GM18507 (cell line): ENCODE data around the gene CDKAL1.
A peak's percentile ranks its signal among the peaks of the same experiment; 100 is the strongest.
"Not testable (repeated sequence)": the region's sequence is repeated elsewhere in the genome, so short reads cannot be mapped to it uniquely, and the experiment has no call there.

ENCODE experiments used
- DNase-seq: peaks from one replicate; pipeline ENCODE4 v3.0.0; 2011; ENCODE audit warnings: low read depth; ENCODE audit not compliant: insufficient read length; ENCODE audit errors: extremely low spot score
- FAIRE-seq: peaks from 2 replicates; lab custom pipeline; 2011; peaks lifted over from hg19 to GRCh38; lab: Jason Lieb, UNC

Gene CDKAL1

GRCh38 chr6:20630136-20630535 lies 95.9 kb downstream of the CDKAL1 start:
- FAIRE-seq, result no peak
- DNase-seq, result no peak

DNA sequence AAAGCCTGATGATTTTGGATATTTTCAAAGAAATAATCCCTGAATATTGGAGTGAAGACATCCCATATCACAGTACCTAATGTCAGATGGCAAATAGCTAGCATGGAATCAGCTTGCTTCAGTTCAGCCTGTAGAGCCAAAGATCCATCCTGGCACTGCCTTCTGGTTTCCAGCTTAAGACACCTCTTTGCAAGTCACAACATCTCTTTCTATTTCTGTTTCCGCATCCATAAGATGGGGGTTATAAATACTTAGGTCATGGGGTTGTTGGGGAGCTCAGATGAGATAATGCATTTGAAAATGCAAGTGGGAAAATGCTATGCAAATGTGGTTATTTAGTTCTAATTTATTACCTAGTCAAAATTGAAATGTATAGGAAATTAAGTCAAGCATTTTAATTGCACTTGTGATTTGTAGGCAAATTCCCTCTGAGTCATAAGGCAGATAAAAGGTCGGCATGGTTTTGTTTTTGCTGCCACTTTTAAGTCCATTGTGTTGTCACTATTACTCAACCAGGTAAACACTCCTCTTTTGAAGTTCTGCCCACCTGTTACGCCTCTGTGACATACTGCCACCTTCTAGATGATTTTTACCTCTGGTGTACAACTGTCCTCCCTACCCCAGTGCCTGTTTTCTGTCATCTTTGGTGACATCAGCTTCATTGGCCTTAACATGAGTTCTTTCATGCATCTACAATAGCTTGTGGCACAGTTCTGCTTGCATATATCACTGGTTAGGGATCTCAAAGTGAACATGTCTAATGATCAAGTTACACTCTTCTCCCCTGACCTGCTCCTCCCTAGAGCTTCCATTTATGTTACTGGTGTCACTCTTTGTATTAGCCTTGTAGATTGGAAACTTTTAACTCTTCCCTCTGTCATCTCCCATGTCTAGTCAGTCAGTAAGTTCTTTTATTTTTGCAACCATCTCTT lies 96.6 kb downstream of the CDKAL1 start:
- no peak for DNase-seq
- peak; percentile 42 for FAIRE-seq

- no peak for FAIRE-seq
- DNase-seq, result no peak
These were observed 97.3 kb downstream of the CDKAL1 start for GRCh38 chr6:20631549-20631924.

- FAIRE-seq, result no peak
- DNase-seq, result no peak
These were observed 98.4 kb downstream of the CDKAL1 start for GRCh38 chr6:20632696-20633095.

- no peak for FAIRE-seq
These were observed 99.5 kb downstream of the CDKAL1 start for GRCh38 chr6:20633566-20634340.

GRCh38 chr6:20639161-20639560 lies 104.9 kb downstream of the CDKAL1 start:
- DNase-seq (no peak), FAIRE-seq (no peak)

More at GRCh38 chr6:20633566-20634340, 99.5 kb downstream of the CDKAL1 start:
- no peak for DNase-seq

DNA sequence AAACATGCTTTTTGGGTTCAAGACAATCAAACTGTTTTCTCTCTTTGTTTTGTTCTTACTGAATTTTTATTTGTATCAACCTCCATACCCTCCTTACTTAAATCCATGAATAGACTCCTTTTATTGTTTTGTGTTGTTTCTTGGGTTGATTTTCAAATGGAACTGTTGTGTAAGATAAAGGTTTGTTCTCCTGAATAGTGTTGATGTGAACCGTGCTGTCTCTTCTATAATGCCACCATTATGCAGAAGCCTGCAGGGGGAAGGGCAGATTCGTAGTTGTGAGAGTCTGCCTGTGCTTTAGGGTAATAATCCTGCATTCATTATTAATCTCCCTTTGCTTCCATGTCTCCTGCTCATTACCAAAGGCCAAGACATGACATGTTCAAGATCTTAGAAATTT lies 105.9 kb downstream of the CDKAL1 start:
- DNase-seq (no peak), FAIRE-seq (no peak)

- DNase-seq (no peak), FAIRE-seq (no peak)
These were observed 108.2 kb downstream of the CDKAL1 start for GRCh38 chr6:20642441-20642840.

GRCh38 chr6:20644667-20645370 lies 110.6 kb downstream of the CDKAL1 start:
- FAIRE-seq (no peak), DNase-seq (no peak)

- FAIRE-seq, DNase-seq: not testable (repeated sequence)
These were observed 111.3 kb downstream of the CDKAL1 start for GRCh38 chr6:20645572-20645971.

DNA sequence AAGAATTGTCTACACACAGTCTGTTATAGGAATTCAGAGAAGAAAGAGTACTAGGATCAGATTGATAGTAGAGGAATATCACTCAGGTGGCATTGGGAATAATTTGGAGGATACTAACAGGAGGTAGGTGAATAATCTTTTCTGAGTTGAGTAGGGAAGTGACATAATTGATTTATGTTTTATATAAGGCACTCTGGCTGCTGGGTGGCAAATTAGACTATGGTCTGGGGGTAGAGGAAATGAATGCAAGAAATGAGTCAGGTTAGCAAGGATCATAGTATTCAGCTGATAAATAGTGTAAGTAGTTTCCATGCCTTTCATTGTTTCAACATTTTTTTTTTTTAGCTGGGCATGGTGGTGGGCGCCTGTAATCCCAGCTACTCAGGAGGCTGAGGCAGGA lies 113.3 kb downstream of the CDKAL1 start:
- no peak for DNase-seq
- no peak for FAIRE-seq

DNA sequence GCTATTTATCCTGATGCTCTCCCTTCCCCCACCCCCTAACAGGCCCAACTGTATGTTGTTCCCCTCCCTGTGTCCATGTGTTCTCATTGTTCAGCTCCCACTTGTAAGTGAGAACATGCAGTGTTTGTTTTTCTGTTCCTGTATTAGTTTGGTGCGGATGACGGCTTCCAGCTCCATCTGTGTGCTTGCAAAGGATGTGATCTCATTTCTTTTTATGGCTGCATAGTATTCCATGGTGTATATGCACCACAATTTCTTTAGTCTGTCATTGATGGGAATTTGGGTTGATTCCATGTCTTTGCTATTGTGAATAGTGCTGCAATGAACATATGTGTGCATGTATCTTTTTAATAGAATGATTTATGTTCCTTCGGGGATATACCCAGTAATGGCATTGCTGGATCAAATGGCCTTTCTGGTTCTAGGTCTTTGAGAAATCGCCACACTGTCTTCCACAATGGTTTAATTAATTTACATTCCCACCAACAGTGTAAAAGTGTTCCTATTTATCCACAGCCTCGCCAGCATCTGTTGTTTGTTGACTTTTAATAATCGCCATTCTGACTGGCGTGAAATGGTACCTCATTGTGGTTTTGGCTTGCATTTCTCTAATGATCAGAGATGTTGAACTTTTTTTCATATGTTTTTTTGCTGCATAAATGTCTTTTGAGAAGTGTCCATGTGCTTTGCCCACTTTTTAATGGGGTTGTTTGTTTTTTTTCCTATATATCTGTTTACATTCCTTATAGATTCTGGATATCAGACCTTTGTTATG lies 115.6 kb downstream of the CDKAL1 start:
- FAIRE-seq, result peak; percentile 47
- not testable (repeated sequence) for DNase-seq

DNA sequence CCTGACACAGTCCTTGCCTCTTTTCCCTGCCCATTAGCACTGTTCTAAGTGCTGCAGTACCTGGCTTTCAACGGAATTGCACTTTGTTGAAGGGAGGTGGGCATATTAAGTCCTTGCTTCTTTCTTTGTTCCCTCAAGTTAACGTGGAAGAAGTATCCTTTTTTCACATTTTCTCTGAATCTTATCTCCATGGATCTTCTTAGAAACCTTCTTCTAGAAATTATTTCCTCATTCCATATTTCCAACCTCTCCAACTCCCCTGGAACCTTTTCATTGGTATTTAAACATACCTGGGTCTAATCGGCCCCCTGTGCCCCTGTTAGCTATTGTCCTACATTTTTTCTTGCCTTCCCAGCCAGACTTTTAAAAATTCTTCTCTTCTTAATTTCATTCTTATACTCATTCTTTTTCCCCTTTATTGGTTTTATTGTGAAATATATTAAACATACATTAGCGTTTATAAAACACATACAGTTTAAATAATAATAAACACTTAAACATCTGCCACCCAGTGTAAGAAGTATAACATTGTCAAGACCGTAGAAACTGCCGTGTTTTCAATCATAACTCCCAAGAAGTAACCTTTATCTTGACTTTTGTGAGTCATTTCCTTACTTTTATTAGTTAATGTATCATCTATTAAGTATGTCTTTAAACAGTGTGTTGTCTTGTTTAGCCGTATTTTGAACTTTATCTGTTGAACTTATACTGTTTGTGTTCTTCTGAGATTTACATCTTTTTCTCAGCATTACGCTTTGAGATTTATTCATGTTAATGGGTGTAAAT lies 118.2 kb downstream of the CDKAL1 start:
- DNase-seq, result no peak
- no peak for FAIRE-seq

GRCh38 chr6:20653085-20653479 lies 118.8 kb downstream of the CDKAL1 start:
- FAIRE-seq, result peak; percentile 57
- no peak for DNase-seq

GRCh38 chr6:20655317-20655716 lies 121.1 kb downstream of the CDKAL1 start:
- FAIRE-seq, result no peak

DNA sequence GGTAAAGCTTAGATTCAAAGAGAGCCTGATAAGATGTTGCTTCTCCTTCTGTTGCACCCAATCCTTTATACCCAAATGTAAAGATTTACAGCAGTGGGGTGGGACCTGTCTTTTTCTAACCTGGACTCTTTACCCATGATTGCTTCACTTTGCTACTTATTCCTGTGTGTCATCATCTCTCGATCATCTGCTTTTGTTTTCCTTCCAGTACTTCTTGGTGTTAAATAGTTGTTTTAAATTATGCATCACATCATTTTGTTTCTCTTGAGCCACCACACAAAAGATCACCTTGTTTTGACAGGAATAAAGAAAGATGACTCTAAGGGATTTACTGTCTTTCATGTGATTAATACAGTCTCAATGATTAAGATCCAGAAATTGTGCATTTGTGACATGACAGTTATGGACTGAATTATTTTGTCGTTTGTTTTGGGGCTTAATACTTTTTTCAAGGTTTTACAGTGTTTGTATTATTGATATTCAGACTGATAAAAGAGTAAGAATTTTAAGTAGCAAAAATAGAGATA lies 123.1 kb downstream of the CDKAL1 start:
- no peak for FAIRE-seq
- no peak for DNase-seq

More at GRCh38 chr6:20655317-20655716, 121.1 kb downstream of the CDKAL1 start:
- DNase-seq, result no peak

DNA sequence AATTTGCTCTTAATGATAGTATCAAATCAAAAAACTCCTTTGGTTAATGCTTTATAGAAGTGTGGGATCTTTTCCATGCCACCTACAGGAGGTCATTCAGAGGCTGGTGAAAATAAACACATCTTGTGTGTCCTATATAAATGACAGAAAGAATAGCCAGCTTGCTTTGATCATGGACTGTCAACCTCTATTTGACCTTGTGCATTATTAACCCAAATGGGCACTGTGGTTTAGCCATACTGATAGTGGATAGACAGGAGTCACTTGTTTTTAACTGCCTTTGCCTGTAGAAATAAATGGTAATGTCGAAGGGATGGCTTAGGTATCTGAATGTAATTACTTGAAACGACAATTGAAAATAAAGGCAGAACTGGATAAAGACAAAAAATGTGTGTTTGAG lies 123.8 kb downstream of the CDKAL1 start:
- no peak for FAIRE-seq

GRCh38 chr6:20658516-20658915 lies 124.3 kb downstream of the CDKAL1 start:
- no peak for DNase-seq
- no peak for FAIRE-seq

More for the DNA sequence above, 123.8 kb downstream of the CDKAL1 start:
- no peak for DNase-seq
